ENCODE measurements around the gene AFAP1L2. TPM values are rescaled to one million over a fixed set of nuclear protein-coding genes. Genes with fewer than 3 reads are reported as not detected.

AFAP1L2 gene
- polyA plus RNA-seq, 1 donor from 2014 or later: 3.0 TPM

DNA sequence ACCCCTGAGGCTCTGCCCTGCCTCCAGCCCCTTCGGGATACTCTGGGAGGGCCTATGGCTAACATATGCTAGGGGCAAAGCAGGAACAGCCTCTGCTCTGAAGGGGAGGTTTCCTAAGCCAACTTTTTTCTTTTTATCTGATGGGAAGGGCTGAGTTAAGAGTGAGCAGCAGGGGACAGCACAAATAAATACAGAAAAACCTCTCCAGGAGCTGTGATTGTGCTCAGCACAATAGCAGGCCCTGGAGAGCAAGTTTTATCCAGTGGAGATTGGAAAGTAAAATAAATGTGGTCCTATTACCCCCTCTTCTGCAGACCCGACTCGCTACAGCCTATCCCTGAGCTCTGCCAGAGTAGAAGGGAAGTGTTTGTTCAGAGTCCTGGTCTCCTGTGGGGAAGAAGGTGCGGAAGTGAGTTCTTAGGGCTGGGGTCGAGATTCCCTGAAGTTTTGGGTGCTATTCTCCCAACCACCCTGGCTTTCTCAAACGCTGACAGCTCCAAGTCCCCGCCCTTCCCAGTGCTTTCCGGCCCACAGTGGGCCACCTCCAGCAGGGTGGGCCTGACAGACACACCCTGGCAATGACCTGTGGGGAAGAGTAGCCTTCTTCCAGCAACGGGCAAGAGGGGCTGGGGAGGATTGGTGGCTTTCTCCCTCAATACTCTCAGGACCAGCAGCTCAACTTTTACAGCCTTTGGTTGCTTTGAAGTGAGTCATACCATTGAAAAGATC, 23.0 kb upstream of the AFAP1L2 start:
- Mint-ChIP-seq H3K36me3 (no peaks in the 10 kb centered on the region), H3K27ac (no peak overlapping the region), H3K9me3 (no peaks in the 10 kb centered on the region), H3K4me3 (no peak overlapping the region), H3K4me1 (no peaks in the 10 kb centered on the region), H3K27me3 (no peaks in the 10 kb centered on the region)

DNA sequence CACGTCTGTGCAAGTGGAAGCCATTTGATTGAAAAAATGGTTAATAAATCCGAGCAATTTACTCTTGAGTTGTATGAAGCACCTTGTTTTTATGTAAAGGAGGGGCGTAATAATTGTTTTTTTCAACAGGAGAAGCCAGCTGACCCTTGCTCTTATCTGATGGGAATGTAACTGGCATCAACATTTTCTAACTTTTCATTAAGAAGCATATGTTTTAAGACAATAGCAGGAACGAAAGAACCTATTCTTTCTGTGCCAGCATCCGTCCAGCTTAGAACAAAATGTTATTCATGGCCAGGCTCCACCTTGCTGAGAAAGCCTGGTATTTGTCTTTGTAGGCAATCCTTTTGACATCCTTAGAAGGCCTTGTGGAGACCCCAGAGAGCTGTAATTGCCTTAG, 22.2 kb upstream of the AFAP1L2 start:
- Mint-ChIP-seq H3K27me3 (no peaks in the 10 kb centered on the region), H3K4me1 (no peaks in the 10 kb centered on the region), H3K4me3 (no peak overlapping the region), H3K9me3 (no peaks in the 10 kb centered on the region), H3K36me3 (no peaks in the 10 kb centered on the region), H3K27ac (no peak overlapping the region)

DNA sequence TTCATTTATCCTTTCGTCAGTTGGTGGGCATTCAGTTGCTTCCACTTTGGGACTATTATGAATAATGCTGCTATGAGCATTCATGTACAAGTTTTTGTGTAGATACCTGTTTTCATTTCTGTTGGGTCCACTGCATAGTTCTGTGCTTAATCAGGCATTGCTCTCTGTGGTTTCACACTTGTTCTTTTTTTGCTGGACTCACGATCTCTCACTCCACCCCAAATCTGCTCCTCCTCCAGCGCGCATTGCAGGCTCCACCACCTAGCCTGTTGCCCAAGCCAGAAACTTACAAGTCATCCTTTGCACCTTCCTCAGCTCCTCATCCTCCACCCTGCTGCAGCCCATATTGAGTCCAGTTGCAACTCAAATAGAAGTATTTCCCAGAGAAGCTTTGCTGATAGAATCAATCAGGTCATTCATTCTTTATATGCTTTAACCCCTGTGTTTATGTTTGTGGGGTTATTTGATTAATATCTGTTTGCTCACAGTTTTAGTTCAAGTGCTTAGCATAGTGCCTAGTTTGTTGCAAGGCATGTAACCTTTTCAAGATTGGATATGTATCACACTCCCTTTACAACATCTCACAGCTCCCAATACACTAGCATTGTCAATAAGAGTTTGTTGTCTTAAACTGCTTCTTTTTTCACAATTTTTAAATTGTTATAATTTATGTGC, 16.6 kb upstream of the AFAP1L2 start:
- Mint-ChIP-seq H3K9me3 (peaks cover 0 to 11% (median 3%) of the 10 kb centered on the region in 3 donors), H3K4me3 (no peak overlapping the region), H3K27me3 (peaks cover 5% of the 10 kb centered on the region), H3K27ac (no peak overlapping the region), H3K36me3 (no peaks in the 10 kb centered on the region), H3K4me1 (peaks cover 0 to 3% (median 2%) of the 10 kb centered on the region in 3 donors)

DNA sequence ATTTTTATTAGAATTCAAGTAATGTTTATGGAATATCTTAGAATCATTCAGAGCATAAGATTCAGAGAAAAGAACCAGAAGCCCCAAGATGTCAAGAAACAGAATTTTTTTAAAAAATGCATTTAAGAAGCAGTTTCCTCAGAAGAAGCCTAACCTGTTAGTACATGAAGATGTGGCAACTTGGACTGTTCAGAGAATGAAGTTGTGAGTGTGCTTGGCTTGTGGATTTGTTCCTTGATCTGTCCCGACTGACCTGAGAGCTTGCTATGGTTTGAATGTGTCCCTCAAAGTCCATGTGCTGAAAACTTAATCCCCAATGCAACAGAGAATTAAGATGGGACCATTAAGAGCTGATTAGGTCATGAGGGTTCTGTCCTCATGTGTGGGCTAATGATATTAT, 13.8 kb upstream of the AFAP1L2 start:
- Mint-ChIP-seq H3K9me3 (peaks cover 0 to 11% (median 3%) of the 10 kb centered on the region in 3 donors), H3K27ac (no peak overlapping the region), H3K4me3 (no peak overlapping the region), H3K4me1 (peaks cover 0 to 3% (median 2%) of the 10 kb centered on the region in 3 donors), H3K27me3 (peaks cover 11% of the 10 kb centered on the region), H3K36me3 (peaks cover 2% of the 10 kb centered on the region)

DNA sequence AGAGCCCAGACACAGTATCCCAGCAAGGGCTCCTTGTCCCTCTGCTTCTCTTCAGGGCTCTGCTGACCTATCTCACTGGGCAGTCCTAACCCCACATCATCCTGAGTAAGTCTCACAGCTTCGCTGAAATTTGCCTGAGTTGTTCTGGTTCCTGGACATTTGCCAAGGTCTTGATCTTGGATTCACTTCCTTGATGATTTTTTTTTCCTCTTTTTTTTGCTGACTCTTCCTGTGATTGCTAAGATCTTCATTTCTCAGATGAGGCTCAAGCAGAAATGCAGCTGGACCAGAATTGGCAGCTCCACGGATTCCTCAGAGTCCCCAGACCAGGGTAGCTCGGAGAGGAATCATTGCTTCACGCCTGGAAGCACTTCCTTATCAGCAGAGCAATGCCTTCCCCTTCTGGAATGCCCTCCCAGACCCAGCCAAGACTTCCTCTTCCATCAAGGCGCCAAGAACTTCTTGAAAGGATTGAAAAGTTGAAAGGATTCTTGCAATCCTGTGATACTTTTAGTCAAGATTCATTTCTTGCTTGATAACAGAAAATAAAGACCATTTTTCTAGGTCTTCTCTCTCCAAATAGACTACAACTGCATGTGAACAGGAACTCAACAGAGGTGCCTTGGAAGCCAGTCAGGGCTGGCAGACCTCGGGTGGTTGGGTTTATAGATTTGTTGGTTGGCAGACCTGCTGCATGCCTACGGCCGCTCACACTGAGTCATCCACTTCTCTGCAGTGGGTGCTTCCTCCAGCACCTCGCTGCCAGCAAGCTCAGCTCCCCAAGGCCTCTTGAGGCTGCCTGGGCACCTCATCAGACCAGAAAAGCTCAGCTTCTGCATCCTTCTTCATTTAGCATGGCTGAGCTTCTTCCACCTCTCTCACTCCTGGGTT, 8.8 kb upstream of the AFAP1L2 start:
- peaks cover 18% of the 10 kb centered on the region for H3K27me3 Mint-ChIP-seq
- peaks cover 2 to 3% (median 3%) of the 10 kb centered on the region in 3 donors for H3K9me3 Mint-ChIP-seq
- no peak overlapping the region for H3K4me3 Mint-ChIP-seq
- H3K4me1 Mint-ChIP-seq: no peaks in the 10 kb centered on the region
- peak overlapping the region in 1 of 3 donors; percentile 14 for H3K27ac Mint-ChIP-seq
- peaks cover 2% of the 10 kb centered on the region for H3K36me3 Mint-ChIP-seq

DNA sequence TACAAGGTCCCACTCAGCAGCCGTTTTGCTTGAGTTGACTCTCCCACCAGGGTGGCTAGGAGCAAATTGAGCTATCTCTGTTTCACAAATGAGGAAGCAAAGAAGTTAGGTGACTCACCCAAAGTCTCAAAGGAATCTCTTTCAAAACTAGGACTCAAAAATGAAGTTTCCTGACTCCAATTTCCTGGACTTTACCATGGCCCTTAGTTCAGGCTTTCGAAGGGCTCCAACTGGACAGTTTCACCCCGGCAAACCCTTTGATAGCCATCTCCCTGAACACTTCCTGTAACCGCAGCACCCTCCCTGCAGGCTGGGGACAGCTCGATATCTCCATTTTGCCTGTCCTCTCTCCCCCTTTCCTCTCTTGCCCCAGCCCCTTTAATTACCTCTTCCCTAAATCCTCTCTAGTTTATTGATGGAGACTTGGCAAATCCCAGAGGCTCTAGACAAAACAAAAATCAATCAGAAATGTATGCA, 4.7 kb upstream of the AFAP1L2 start:
- Mint-ChIP-seq H3K9me3 (peaks cover 0 to 6% (median 4%) of the 10 kb centered on the region in 3 donors), H3K4me3 (no peak overlapping the region), H3K27me3 (peaks cover 25% of the 10 kb centered on the region), H3K4me1 (peaks cover 4 to 7% (median 6%) of the 10 kb centered on the region in 3 donors), H3K36me3 (peaks cover 2% of the 10 kb centered on the region), H3K27ac (no peak overlapping the region)

DNA sequence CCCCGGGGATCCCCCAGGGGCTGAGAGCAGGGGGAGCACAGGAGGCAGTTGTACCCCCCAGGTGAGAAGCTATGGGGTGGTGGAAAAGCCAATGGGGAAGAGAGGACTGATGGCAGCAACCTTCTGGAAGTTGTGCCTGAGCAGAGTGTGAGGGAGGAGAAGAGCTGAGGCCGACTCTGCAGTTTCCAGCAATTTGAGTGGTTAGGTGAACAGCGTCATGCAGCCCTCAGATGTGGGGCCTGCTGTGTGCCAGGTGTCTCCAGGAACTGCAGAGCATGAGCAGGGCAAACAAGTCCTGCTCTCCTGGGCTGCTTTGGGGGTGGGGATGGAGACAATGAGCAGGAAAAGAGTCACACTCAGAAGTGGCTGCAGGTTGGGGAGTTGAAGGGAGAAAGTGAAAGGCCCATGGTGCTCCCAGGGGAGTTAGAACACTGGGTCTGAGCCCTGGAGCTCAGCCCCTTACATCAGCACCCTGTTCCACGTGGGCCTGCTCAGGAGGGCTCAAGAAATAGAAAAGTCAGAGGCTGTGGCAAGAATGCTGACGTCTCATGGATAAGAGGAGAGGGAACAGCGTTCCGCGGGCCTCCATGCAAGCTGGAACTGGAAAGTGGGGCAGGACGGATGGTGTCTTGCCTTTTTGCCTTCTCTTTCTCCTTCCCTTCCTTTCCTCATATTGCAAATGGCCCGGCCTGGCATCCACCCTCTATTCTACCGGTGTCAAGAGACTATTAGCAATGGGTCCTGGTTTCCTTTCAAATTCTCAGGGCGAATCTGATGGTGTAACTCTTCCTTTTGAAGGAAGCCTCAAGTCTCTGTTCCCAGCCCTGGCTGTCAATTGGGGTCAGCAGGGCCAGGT, 4.0 kb upstream of the AFAP1L2 start:
- Mint-ChIP-seq H3K4me3 (peak overlapping the region in 1 of 4 donors; percentile 65), H3K27ac (no peak overlapping the region), H3K9me3 (peaks cover 0 to 6% (median 4%) of the 10 kb centered on the region in 3 donors), H3K4me1 (peaks cover 4 to 7% (median 6%) of the 10 kb centered on the region in 3 donors), H3K36me3 (no peaks in the 10 kb centered on the region), H3K27me3 (peaks cover 23% of the 10 kb centered on the region)

DNA sequence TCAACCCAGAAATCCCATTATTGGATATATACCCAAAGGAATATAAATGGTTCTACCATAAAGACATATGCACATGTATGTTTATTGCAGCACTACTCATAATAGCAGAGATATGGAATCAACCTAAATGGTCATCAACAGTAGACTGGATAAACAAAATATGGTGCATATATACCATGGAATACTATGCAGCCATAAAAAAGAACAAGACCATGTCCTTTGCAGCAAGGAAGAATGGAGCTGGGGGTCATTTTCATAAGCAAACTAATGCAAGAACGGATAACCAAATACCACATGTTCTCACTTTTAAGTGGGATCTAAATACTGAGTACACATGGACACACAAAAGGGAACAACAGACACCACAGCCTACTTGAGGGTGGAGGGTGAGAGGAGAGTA, 2.2 kb upstream of the AFAP1L2 start:
- H3K9me3 Mint-ChIP-seq: peaks cover 0 to 6% (median 4%) of the 10 kb centered on the region in 3 donors
- H3K27ac Mint-ChIP-seq: no peak overlapping the region
- H3K4me3 Mint-ChIP-seq: no peak overlapping the region
- no peaks in the 10 kb centered on the region for H3K36me3 Mint-ChIP-seq
- H3K4me1 Mint-ChIP-seq: peaks cover 12 to 13% (median 12%) of the 10 kb centered on the region in 3 donors
- H3K27me3 Mint-ChIP-seq: peaks cover 31% of the 10 kb centered on the region

DNA sequence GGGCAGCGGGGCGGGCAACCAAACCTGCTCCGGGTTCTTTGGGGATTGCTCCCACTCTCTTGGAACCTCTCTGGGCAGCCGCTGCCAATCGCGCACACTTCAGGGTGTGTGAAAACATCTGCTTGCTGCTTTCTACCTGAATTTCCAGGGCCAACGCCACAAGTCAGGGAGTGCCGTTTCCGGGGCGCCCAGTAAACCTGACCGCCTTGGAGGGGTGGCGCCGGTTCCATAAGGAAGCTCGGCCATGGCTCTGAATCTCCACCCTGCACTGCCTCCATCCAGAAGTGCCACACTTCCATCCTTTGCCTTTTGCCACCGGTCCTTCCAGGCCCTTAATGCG, 679 bp upstream of the AFAP1L2 start:
- no peak overlapping the region for H3K4me3 Mint-ChIP-seq
- peaks cover 12 to 13% (median 12%) of the 10 kb centered on the region in 3 donors for H3K4me1 Mint-ChIP-seq
- H3K27ac Mint-ChIP-seq: no peak overlapping the region
- H3K27me3 Mint-ChIP-seq: peaks cover 40% of the 10 kb centered on the region
- H3K36me3 Mint-ChIP-seq: no peaks in the 10 kb centered on the region
- H3K9me3 Mint-ChIP-seq: peaks cover 0 to 4% (median 3%) of the 10 kb centered on the region in 3 donors

DNA sequence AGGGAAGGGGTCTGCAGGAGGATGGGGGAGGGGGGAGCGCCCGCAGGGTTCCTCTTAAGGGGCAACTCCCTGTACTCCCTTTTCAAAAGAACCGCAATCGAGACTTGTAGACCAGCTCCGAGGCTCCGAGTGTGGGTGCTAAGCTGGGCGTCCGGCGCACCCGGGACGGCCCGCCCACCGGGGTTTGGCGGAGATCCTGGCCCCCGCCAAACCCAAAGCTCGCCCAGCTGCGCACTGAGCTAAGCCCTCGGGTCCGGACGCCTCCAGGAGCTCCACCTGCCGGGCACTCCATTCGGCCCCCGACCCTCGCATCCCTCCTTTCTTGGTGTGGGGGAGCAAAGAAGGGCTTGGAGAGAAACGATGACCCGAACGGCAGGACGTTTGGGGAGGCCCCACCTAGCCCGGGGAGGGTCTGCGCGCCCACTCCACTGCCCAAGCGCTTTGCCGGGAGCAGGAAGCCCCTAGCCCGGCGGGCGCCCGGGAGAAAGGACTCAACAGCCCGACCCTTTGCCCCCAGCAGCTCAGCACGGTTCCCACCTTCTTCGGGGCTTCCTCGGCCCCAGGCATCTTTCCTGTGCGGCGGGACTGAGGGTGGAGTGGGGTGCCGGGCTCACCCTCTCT, 651 bp downstream of the AFAP1L2 start:
- H3K9me3 Mint-ChIP-seq: peaks cover 0 to 4% (median 3%) of the 10 kb centered on the region in 3 donors
- H3K27ac Mint-ChIP-seq: no peak overlapping the region
- peak overlapping the region in 1 of 4 donors; percentile 30 for H3K4me3 Mint-ChIP-seq
- H3K27me3 Mint-ChIP-seq: peaks cover 49% of the 10 kb centered on the region
- H3K36me3 Mint-ChIP-seq: no peaks in the 10 kb centered on the region
- peaks cover 12 to 13% (median 12%) of the 10 kb centered on the region in 3 donors for H3K4me1 Mint-ChIP-seq

DNA sequence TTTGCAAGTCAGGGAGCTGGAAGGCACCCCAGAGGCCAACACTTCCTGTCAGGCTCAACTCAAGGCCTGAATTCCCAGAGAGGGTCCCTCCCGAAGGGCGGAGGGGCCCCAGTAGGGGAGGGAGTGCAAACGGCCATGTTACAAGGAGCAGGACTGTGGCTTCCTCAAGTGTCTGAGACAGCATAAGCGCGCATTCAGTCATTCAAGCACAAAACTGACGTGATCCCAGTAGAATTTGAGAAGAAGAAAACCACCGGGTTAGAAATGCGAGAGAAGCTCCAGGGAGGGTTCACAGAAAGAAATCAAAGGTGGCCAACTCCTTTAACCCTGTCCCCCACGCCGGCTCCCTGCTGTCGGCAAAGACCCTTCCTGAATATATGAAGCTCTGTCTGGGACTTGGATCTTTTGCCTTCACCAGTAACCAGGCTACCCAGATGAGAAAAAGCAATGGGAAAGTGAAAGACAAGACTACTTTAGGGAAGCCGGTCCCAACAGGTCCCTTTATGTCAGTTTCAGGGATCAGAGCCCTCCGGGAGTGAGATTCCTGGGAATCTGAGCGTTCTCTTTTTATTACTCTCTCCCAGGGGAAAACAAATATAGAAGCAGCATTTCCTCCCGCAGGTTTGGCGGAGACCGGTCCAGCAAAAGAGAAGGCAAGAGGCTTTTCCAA, 1.3 kb downstream of the AFAP1L2 start:
- no peaks in the 10 kb centered on the region for H3K36me3 Mint-ChIP-seq
- H3K4me3 Mint-ChIP-seq: peak overlapping the region in 3 of 4 donors; percentile 30 to 56 (median 52)
- H3K9me3 Mint-ChIP-seq: peaks cover 0 to 4% (median 3%) of the 10 kb centered on the region in 3 donors
- H3K4me1 Mint-ChIP-seq: peaks cover 11 to 13% (median 12%) of the 10 kb centered on the region in 3 donors
- H3K27me3 Mint-ChIP-seq: peaks cover 49% of the 10 kb centered on the region
- no peak overlapping the region for H3K27ac Mint-ChIP-seq

DNA sequence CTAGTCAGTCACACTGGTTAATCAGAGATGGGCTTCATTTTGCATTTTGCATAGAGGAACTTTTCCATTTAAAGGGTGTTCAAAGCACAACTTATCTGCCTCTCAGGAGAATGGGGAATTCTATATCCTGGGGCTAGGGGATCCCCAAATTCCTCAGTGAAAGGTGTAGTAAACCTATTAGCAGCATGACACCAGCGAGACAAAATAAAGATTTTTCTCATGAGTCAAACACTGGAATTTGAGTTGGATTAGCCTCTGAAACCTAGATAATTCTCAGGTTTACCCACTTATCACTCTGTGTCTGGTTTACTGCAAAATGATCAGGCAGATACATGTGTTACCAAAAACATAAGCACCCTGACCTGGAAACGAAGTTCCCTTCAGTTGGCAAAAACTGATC, 2.1 kb downstream of the AFAP1L2 start:
- Mint-ChIP-seq H3K27ac (no peak overlapping the region), H3K9me3 (peaks cover 0 to 4% (median 3%) of the 10 kb centered on the region in 3 donors), H3K4me3 (no peak overlapping the region), H3K27me3 (peaks cover 51% of the 10 kb centered on the region), H3K36me3 (no peaks in the 10 kb centered on the region), H3K4me1 (peaks cover 10 to 13% (median 12%) of the 10 kb centered on the region in 3 donors)

DNA sequence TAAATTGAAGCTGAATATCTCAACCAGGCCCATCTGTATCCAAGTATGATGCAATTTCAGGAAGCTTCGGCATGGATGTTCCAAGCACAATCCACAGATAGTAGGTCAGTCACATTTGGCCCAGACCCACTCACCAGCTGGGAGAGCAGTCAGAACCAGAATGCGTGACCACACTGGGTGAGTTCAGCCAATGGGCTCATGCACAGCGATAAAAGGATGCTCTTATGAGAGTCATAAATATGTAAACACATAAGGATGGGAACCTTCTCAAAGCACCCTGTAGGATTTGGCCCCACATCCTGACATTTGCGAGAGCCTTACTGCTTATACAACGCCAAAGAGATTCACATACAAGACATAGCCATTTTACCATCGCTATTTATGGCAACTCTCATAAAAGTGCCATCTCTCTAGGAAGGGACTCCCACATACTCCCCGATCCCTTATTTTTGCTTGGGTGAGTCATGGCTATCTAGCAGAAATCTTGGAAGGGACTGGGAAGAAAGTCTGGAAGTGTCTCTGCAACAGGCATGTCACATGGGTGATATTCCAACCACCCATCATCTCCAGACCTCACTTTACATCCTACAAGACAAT, 3.0 kb downstream of the AFAP1L2 start:
- Mint-ChIP-seq H3K4me1 (peaks cover 10 to 12% (median 10%) of the 10 kb centered on the region in 3 donors), H3K36me3 (no peaks in the 10 kb centered on the region), H3K4me3 (no peak overlapping the region), H3K9me3 (peaks cover 0 to 1% (median 0%) of the 10 kb centered on the region in 3 donors), H3K27ac (no peak overlapping the region), H3K27me3 (peaks cover 52% of the 10 kb centered on the region)
